GM19193 (cell line): ENCODE results near the gene C2CD2.

Experiments used
- POLR2A ChIP-seq: IDR thresholded peaks from 4 replicates; pipeline ENCODE4 v1.6.1; 2011; ENCODE audit not compliant: insufficient read depth, insufficient read length; ENCODE audit errors: extremely low read depth

The C2CD2 gene

DNA sequence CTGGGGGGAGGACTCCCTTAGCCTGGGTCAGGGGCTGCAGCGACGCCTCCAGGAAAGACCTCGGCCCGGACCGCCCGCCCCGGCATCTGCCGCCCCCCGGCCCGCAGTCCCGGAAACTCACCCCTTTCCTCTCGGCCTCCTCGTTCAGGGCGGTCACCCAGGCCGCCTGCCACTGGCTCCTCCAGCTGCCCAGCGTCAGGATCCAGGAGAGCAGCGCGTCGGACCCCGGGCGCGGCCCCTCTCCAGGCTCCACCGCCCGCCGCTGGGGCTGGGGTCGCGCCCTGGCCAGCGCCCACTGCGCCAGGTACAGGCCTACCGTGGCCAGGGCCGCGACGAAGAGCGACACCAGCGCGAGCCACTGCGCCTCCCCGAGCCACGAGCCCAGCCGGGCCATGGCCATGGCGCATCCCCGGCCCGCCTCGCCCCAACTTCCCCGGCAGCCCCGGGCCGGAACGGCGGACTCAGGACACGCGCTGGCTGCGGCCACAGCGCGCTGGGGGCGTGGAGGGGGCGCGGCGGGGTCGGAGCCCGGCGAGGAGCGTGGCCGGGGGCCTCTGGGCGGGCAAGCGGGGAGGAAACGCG is 478 bp downstream of the C2CD2 start:
- no peak for TF ChIP-seq POLR2A

DNA sequence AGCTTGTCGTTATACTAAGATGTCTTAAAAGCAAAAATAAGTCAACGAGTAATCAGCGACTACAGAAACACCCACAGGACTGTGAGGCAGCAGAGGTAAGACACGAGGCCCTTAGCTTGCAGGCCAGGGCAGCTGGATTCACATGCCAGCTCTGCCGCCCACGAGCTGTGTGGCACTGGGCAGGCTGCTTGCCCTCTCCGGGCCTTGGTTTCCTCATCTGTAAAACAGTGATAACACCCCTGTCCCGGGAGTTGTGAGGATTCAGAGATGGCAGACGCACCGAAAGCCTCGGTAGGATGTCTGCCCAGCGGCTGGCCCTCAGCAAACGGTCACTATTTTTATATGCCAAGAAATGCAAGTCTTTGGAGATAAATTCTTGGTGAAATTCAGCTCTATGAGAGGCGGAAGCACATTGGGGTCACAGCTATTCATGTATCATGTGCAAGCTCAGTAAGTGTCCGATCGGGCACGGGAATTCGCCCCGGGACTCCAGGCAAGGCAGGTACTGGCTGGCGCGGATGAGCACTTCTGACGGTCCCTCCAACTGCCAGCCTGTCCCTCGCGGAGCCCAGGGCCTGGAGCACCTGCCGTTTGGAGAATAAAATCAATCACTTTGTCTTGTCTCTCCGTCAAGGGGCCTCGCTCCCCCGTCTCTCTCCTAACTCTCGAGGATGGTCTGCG is 1.1 kb downstream of the C2CD2 start:
- TF ChIP-seq POLR2A, result no peak

DNA sequence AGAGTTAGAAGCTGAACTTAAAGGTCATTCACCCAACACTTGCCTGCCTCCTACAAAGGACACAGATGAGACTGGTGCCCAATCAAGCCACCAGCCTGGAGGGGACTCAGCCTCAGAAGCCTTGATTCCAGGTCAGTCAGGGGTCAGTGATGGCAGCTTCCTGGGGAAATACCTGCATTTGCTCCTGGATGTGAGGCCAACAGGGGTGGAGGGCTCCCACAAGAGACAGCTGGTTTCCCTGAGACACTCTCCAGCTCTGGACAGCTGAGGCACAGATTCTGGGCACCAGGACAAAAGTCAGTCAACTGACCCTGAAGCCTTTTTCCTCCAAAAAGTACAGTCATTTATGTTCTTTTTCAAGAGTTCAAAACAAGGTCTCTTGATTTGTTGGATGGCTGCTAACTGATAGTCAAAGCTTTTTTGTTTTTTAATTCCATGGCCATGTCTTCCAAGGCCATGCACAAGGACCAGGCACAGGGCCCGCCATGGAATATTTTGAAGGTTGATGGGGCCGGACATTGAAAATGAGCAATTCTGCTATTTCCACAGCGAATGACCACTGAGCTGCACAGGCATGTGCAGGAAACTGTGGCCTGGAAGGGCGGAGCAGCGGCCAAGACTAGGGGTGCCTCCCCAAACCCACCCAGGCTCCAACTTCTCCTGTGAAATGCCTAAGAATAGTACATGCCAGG is 1.8 kb downstream of the C2CD2 start:
- TF ChIP-seq POLR2A, result no peak

DNA sequence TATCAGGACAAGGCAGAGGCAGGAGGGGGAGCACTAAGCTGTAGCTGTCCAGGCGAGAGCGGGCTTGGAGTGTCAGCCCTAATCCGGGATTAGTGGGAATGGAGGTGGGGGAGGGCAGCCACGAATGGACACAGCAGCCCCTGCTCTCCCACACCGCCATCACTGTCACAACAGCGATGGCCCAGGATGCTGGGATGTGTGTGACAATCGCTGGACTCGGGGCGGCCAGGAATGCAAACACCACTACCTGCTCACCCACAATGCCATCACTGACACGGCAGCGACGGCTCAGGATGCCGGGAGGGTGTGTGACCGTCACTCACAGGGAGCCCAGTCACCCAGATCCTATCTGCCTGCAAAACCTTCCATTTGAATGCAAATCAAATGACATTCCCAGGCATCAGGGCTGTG is 2.9 kb downstream of the C2CD2 start:
- TF ChIP-seq POLR2A, result no peak

DNA sequence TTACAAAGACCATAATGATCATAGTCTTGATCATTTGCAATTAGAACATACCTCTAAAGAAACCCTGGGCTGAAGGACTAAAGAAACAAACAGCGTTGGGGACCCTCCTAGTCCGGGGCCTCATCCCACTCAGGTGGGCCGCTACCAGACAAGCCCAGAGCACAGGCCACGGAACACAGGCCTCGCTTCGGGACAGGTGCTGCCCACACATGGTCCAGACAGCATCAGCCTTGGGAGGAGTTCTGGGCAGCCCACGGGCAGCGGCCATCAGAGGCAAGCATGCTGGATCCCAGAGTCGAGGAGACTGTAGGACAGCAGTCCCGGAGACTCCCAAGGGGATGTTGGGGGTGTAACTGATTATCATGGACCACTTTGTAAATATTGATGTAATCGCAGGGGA is 4.9 kb downstream of the C2CD2 start:
- TF ChIP-seq POLR2A, result no peak

DNA sequence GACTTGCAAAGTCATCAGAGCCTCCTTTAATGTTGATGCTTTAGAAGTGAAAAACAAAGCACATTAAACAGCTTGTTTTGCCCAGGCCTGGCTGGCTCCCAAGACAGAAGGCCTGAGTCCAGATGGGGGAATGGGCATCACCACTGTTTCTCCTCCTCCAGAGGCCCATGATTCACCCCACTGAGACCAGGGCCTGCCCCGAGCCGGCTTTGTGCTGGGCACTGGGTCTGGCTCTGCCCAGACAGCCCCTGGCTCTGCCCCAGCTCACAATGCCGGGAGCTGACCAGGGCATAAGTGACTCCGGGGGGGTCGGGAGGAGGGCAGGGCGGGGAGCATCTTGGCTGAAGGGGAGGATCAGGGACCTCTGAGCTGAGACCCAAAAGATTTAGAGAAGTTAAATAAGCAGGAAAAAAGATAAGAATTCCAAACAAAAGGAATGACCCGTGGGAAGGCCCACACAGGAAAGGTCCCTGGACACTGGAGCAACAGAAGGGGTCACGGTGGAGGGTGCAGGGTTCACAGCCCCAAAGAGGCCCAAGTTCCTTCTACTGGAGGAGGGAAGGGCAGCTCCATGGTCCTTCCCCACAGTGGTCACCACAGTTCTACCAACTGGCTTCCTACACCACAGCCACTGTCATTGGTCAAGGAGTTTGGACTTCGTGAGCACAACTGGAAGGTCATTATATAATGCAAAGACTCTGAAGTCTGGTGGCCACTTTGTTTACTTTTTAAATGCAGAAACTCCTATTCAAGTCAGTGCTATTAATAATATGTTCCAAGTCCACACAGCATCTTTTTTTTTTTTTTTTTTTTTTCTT is 5.5 kb downstream of the C2CD2 start:
- TF ChIP-seq POLR2A, result no peak

DNA sequence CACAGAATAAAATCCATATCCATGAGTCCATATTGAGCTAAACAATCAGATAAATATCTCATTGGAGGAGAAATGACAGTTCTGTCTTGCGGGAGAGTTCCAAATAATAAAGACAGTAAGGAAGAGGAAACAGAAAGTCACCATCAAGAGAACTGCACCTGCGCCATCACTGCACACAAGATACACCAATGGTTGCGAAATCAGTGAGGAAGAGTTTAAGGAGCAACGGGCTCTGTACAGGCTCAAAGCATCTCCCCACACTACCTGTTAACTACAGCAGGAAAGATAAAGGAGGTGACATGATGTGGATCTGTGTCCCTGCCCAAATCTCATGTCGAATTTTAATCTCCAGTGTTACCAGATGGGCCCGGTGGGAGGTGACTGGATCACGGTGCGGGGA is 7.8 kb downstream of the C2CD2 start:
- no peak for TF ChIP-seq POLR2A

DNA sequence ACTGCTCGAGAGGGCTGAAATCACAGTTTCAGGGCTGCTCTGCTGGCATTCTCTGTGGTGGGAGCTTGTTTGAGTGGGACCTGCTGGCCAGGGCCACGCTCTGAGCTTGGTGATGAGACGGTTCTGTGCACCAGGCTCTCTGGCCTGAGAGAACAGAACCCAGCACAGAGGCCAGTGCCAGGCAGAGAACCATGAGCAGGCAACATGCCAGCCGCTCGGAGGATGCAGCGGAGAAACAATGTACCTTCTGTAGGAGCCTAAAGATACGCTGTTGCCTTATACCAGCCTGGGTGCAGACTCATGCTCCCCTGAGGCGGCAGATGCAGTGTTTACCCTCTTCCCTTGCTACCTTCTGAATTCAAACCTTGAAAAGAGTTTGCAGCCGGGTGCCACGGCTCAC is 10.0 kb downstream of the C2CD2 start:
- TF ChIP-seq POLR2A, result no peak

DNA sequence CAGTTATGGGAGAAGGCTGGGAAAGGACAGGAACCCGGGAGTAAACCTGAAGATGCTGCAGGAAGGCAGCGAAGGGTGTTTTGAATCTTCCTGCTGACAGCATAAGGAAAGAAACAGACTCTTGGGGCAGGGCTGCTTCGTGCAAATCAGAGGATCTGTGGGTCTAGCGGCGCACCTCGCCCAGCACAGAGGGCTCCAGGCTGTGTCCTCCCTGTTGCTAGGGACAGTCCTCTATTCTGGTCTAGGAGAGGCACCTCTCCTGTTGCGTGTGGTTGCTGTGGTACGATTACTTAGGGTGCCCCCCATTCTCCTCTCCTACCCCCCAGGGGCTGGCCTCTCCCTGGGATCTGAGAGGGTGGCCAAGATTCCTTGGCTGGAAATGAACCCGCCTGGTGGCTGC is 11.4 kb downstream of the C2CD2 start:
- no peak for TF ChIP-seq POLR2A

DNA sequence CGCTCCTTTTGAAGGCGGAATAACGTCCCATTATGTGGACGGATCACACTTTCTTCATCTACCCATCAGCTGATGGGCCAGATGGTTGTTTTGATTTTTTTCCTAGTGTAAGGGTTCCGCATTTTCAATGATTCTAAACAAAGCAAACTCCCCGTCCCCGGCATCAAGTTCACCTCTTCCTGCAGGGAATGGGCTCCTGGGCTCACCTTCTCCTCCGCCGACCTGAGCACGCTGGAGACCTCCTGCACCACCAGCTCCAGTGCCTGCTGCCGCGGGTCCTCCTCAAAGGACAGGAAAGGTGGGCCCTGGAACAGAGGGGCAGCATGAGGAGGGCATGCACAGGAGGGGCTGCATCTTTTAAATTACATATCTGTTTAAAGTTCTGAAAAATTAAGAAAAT is 11.9 kb downstream of the C2CD2 start:
- TF ChIP-seq POLR2A, result no peak

DNA sequence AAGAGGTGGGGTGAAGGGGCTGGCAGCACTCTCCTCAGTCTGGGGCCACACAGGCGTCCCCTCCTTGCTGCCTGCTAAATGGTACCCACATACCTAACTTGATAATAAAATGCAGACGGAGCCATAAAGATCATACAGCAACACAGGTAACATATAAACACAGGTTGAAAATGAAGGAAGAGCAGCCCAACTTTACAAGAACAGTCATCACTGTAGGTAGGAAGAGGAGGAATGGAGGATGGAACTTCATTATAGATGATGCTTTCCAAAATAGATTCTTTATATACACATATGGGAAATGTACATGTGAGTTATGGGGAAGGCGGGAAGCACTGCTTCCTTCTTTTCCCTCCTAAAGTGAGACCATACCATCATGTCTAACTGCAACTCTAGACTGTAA is 13.4 kb downstream of the C2CD2 start:
- no peak for TF ChIP-seq POLR2A

DNA sequence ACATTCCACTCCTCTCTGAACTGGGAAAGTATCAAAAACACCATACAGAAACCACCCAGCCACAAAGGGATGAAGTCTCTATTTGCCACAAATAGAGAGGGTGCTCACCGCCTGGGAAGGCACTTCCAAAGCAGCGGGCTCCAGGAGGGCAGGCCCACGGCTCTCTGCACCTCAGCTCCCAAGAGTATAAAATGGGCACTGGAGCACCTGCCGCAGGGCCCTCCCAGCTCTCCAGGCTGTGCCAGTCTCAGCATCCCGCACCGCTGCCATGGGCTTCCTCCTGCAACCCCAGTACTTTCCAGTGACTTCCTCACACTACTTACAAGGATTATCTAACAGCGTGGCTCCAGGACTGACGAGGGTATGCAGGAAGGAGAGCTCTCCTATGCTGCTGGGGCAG is 14.4 kb downstream of the C2CD2 start:
- TF ChIP-seq POLR2A, result no peak

DNA sequence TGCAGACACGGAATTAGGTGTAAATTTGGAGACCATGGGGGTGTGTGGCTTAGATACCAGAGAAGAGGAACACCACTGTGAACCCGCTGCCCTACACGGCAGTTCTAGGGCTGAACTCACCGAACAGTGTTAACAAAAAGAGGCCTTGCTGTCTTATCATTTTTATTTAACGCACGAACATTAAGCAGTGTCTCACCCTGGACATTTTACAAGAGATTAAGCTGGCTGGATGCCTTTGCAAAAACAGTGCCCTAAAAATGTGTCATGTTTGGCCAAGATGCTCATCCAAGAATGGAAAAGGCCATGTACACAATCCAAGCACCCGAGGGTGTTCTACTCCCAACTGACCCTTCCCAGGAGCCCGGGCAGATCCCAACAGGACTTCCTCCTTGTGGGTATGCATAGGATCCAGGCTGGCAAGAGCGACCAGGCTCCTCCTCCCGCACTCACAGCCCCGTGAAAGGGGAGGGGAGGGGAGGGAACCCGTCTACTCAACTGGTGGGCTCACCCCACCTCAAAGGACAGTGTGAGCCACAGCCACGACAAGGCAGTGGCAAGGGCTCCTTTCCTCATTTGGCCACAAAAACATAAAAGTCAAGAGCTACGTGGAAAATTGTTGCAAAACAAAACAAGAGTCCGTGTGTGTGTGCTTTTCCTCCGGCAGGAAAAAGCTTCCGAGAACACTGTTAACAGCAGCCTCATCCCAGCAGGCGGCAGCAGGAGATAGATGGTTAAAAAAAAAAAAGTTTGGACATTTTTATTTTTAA is 20.3 kb downstream of the C2CD2 start:
- no peak for TF ChIP-seq POLR2A

DNA sequence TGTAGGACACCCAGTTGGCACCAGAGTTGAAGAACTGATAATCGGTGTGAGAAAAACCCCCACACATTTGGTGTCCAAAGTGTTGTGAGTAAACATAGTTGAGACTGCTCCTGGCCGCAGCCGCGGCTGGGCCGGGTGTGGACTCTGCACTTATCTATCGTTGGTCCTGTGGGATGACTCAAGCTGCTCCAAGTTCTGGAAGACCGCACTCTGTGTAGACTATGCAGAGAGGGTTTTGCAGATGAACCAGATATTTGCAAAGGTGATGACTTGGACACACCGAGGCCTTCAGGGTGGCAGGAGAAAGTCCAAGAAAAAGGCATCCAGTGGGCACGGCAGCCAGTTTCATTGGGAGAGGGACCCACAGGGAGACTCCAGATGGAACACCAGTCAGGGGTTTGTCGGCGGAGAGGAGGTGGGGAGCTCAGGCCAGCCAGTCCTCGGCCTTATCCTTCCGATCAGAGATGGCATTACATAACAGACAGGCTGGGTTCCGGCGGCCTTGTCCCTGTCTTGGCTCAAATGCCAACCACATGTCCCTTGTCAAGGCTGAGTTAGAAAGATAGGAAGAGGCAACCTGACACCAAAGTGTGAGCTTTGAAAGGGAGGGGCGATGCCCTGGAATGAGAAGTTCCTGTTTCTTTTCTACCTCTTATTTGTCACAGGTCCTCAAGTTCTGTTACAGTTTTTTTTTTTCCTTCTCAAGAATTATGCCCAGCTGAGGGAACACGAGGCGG is 21.1 kb downstream of the C2CD2 start:
- TF ChIP-seq POLR2A, result no peak
